Measurements from ENCODE around the gene VTI1A. TPM values are rescaled to one million over a fixed set of nuclear protein-coding genes. Genes with fewer than 3 reads are reported as not detected.

Gene VTI1A
- total and polyA plus RNA-seq, 9 of the 15 experiments (the other 6 are each of a cell fraction or from before 2014, with no cell fraction given) = 9.3 to 21.4 (median 16.0) TPM

- ATAC-seq (no peak), DNase-seq (ENCODE audit: extremely low read depth in 1 of 4, low spot score in 3 of 4) (no peak), FAIRE-seq (no peak)
- POLR2A ChIA-PET = no interaction called here
- H3K4me2 ChIP-seq (ENCODE audit: insufficient read depth, low read length) = no peak overlapping the region
- H4K20me1 ChIP-seq (replicated peaks; ENCODE audit: control insufficient read depth, insufficient read depth, low read length) = no peaks in the 10 kb centered on the region
- H3K4me1 ChIP-seq (replicated peaks in 1 of 2; ENCODE audit: control insufficient read depth in 2 of 2, insufficient read depth in 2 of 2, low read length in 2 of 2) = peaks cover 0 to 11% of the 10 kb centered on the region in 2 experiments; a peak in 3 of 5 replicates
- in situ Hi-C loops (cut with MboI) (no loop called here), intact Hi-C loops (cut with micrococcal nuclease) (no loop called here)
- BruUV-seq (replicated peaks) = no TSS peak
- no peaks in the 10 kb centered on the region for H3K36me3 ChIP-seq (ENCODE audit: control insufficient read depth, insufficient read depth, low read length)
- CTCF ChIA-PET (ENCODE audit: low intra/inter-chr PET ratio) = no interaction called here
- H3K9ac ChIP-seq (ENCODE audit: insufficient read depth in 1 of 2, low read depth in 2 of 2, low read length in 2 of 2) = no peak overlapping the region
- no peaks in the 10 kb centered on the region for H3K9me1 ChIP-seq (ENCODE audit: control insufficient read depth, insufficient read depth, low read length)
- peaks cover 0 to 4% of the 10 kb centered on the region in 2 experiments; a peak in 1 of 5 replicates for H3K27me3 ChIP-seq (ENCODE audit: control insufficient read depth in 2 of 2, insufficient read depth in 2 of 2, low read length in 2 of 2)
- no peak for TF ChIP-seq ZNF143 (CRISPR knock-in tag; IDR thresholded peaks at IDR 0.05)
- no peak for TF ChIP-seq MCM7 (IDR thresholded peaks at IDR 0.05)
- WGBS (ENCODE audit: insufficient coverage, low coverage, missing lambda C conversion rate) = 31% methylated on average over 1 of the region's 3 CpGs
- H3K4me3 ChIP-seq = no peak overlapping the region
- no peaks in the 10 kb centered on the region for H3K9me3 ChIP-seq (replicated peaks; ENCODE audit: control insufficient read depth, insufficient read depth, low read depth, low read length)
- no peak overlapping the region for H3K27ac ChIP-seq (ENCODE audit: extremely low read depth, low read depth, low read length)
- no peaks in the 10 kb centered on the region for H3K79me2 ChIP-seq (ENCODE audit: control insufficient read depth, insufficient read depth, low read length)
- H2AFZ ChIP-seq (ENCODE audit: low read depth, low read length) = no peak overlapping the region
Observed at GRCh38 chr10:112851588-112852211, 404.7 kb downstream of the VTI1A start.

DNA sequence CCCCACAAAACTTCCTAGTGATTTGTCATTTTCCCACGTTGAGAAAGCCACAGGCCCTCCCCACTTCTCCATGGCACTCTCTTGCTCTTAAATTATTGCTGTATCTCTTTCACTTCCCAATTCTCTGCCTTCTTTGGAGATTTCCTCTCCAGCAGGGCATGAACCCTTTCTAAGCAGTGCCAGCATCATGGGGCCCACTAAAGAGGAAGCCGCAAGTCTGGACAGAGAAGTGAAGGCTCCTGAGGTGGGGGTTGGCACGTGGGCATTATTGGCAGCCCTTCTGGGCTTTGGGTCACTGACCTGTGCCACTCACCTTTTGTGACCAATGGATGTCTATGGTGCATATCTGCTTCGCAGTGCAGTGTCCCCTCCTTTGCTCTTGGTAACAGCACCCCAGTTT, 405.3 kb downstream of the VTI1A start:
- intact Hi-C loops (cut with micrococcal nuclease) = no loop called here
- FAIRE-seq = no peak
- H3K27ac ChIP-seq (ENCODE audit: extremely low read depth, low read depth, low read length) = no peak overlapping the region
- H2AFZ ChIP-seq (ENCODE audit: low read depth, low read length) = no peak overlapping the region
- H4K20me1 ChIP-seq (replicated peaks; ENCODE audit: control insufficient read depth, insufficient read depth, low read length) = no peaks in the 10 kb centered on the region
- H3K9me1 ChIP-seq (ENCODE audit: control insufficient read depth, insufficient read depth, low read length) = no peaks in the 10 kb centered on the region
- WGBS (ENCODE audit: insufficient coverage, low coverage, missing lambda C conversion rate) = 13% methylated on average over 3 of the region's 4 CpGs
- no peaks in the 10 kb centered on the region for H3K79me2 ChIP-seq (ENCODE audit: control insufficient read depth, insufficient read depth, low read length)
- ATAC-seq = no peak
- H3K36me3 ChIP-seq (ENCODE audit: control insufficient read depth, insufficient read depth, low read length) = no peaks in the 10 kb centered on the region
- no peaks in the 10 kb centered on the region for H3K9me3 ChIP-seq (replicated peaks; ENCODE audit: control insufficient read depth, insufficient read depth, low read depth, low read length)
- H3K27me3 ChIP-seq (ENCODE audit: control insufficient read depth in 2 of 2, insufficient read depth in 2 of 2, low read length in 2 of 2) = peaks cover 0 to 4% of the 10 kb centered on the region in 2 experiments; a peak in 1 of 5 replicates
- CTCF ChIA-PET (ENCODE audit: low intra/inter-chr PET ratio) = no interaction called here
- H3K4me1 ChIP-seq (replicated peaks in 1 of 2; ENCODE audit: control insufficient read depth in 2 of 2, insufficient read depth in 2 of 2, low read length in 2 of 2) = peaks cover 0 to 11% of the 10 kb centered on the region in 2 experiments; a peak in 3 of 5 replicates
- in situ Hi-C loops (cut with MboI) = no loop called here
- no peak overlapping the region for H3K4me2 ChIP-seq (ENCODE audit: insufficient read depth, low read length)
- no peak overlapping the region for H3K9ac ChIP-seq (ENCODE audit: insufficient read depth in 1 of 2, low read depth in 2 of 2, low read length in 2 of 2)
- POLR2A ChIA-PET = no interaction called here
- no peak overlapping the region for H3K4me3 ChIP-seq
- no peak for TF ChIP-seq ZBTB17 (CRISPR knock-in tag; IDR thresholded peaks at IDR 0.05)
- no peak for TF ChIP-seq FOXK1 (CRISPR knock-in tag; IDR thresholded peaks at IDR 0.05; ENCODE audit: borderline replicate concordance)
- no peak for TF ChIP-seq CREB3 (tag; conservative IDR thresholded peaks at IDR 0.05; ENCODE audit: low read depth)
- TF ChIP-seq TCFL5 (CRISPR knock-in tag; conservative IDR thresholded peaks at IDR 0.05) = no peak
- TF ChIP-seq ZNF253 (CRISPR knock-in tag; conservative IDR thresholded peaks at IDR 0.05) = no peak
- no peak for TF ChIP-seq TEAD4 (IDR thresholded peaks at IDR 0.05; ENCODE audit: low read length)
- TF ChIP-seq TEAD4 (CRISPR knock-in tag; IDR thresholded peaks at IDR 0.05; ENCODE audit: borderline replicate concordance) = no peak
- DNase-seq (ENCODE audit: extremely low read depth in 1 of 4, low spot score in 3 of 4) = no peak
- BruUV-seq (replicated peaks) = no TSS peak

All from K562 (cell line).